GM12801 (cell line): ENCODE data around the gene SUV39H1.

Experiments used
- CTCF ChIP-seq: IDR thresholded peaks from one replicate; pipeline ENCODE4 v1.5.1; 2011; ENCODE audit warnings: control low read depth; ENCODE audit not compliant: insufficient read length; ENCODE audit errors: extremely low read depth

The SUV39H1 gene

DNA sequence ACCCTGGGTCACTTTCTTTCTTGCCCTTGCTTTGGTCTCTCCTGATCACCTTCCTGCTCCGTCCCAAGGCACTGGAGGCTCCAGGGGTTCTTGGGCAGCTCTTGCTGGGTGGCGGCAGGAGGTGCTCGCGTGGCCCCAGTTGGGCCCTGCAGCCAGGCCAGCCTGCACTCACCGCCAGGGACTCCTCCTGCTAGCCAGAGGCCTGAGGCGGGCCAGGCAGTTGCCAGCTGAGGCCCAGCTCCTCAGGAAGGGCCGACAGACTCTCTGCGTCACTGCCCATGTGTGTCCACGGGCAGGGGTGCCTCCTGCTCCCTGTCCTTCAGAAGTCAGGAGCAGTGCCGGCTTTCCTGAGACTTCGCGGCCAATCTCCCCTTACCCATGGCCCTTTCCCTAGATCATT lies 9.3 kb downstream of the SUV39H1 start:
- TF ChIP-seq CTCF: no peak

DNA sequence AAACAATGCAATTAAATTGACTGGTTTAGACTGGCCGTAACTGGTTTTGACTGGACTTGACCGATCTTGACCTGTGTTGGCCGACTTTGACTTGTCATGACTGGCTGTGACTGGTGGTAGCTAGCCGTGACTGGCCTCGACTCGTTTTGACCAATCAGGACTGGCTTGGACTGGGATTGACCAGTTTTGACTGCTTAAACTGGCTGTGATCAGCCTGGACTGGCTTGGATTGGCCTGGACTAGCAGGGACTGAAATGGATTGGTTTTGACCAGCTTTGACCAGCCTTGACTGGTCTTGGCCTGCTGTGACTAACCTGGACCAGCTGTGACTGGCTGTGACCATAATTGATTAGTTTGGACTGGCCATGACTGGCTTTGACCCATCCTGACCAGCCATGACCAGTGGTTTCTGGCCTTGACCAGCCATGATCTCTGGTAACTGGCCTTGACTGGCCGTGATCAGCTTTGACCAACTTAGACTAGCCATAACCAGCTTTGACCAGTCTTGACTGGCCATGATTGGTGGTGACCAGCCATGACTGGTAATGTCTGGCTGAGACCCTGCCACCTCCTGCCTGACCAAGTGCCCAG lies 13.1 kb downstream of the SUV39H1 start:
- TF ChIP-seq CTCF: no peak

- no peak for TF ChIP-seq CTCF
These were observed 14.8 kb downstream of the SUV39H1 start for GRCh38 chrX:48711162-48711928.

DNA sequence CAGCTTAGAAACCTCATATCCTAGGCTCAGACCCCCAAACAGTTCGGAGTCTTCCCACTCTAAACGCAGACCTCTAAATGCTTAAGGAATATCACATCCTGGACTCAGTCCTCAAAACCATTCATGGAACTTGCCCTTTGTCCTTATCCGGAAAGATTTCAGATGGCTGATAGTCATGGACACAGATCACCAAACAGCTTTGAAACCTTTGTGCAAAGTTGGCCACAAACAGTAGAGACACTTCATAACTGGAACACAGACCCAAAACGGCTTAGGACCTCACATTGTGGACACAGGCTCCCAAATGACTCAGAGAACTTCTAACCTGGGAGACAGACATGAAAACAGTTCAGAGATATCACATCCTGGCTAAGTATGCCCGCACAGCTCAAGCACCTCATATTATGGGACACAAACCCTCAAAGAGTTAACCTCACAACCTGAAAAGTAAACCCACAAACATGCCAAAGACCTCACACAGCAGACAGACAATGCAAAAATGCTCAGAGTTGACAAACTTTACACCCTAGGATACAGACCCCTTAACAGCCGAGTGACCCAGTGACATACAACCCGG lies 15.5 kb downstream of the SUV39H1 start:
- no peak for TF ChIP-seq CTCF

GRCh38 chrX:48713847-48714246 lies 17.3 kb downstream of the SUV39H1 start:
- no peak for TF ChIP-seq CTCF

DNA sequence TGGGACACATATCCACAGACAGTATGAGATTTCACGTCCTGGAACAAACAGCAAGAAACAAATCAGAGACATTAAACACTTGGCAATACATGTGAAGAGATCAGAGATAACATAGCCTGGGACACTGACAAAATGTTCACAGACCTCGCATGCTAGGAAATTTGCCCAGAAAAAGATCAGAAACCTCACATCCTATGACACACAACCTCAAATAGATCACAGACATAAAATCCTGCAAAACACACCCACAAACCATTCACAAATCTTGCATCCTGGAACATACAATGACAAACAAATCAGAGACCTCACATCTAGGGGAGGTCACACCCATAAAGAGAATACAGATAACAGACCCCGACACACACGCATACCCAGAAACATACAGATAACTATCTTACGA lies 18.0 kb downstream of the SUV39H1 start:
- TF ChIP-seq CTCF: no peak

- no peak for TF ChIP-seq CTCF
These were observed 18.5 kb downstream of the SUV39H1 start for GRCh38 chrX:48715072-48715471.
